KMS-11 (cell line): ENCODE results near the gene FOXF1.
A peak's percentile ranks its signal among the peaks of the same experiment; 100 is the strongest.

Experiments used
- H2AFZ ChIP-seq: fragments of 200-600 bp; sonication (generic); 2 replicates; pipeline ENCODE4 v1.6.1; 2016; ENCODE audit warnings: antibody characterized with exemption, mixed run types, low read depth
- H3K27ac ChIP-seq: fragments of 200-600 bp; sonication (generic); 2 replicates; pipeline ENCODE4 v1.6.1; 2016; ENCODE audit warnings: mild to moderate bottlenecking, mixed run types
- H3K27me3 ChIP-seq: fragments of 200-600 bp; sonication (generic); 2 replicates; pipeline ENCODE4 v1.6.1; 2017; ENCODE audit warnings: mild to moderate bottlenecking, low read depth, mixed run types, moderate library complexity; ENCODE audit not compliant: insufficient read depth
- H3K36me3 ChIP-seq: fragments of 200-600 bp; sonication (generic); 2 replicates; pipeline ENCODE4 v1.6.1; 2017; ENCODE audit warnings: mild to moderate bottlenecking, mixed run types; ENCODE audit not compliant: insufficient read depth
- H3K4me1 ChIP-seq: fragments of 200-600 bp; sonication (generic); 2 replicates; pipeline ENCODE4 v1.6.1; 2016; ENCODE audit warnings: mild to moderate bottlenecking, low read depth, mixed run types; ENCODE audit not compliant: poor library complexity, severe bottlenecking
- H3K4me2 ChIP-seq: fragments of 200-600 bp; sonication (generic); 2 replicates; pipeline ENCODE4 v1.7.0; 2016; ENCODE audit warnings: mild to moderate bottlenecking, mixed run types
- H3K4me3 ChIP-seq: fragments of 200-600 bp; sonication (generic); IDR thresholded peaks from 2 replicates; pipeline ENCODE4 v1.6.1; 2017; ENCODE audit warnings: low read depth, low read length, mixed read lengths; ENCODE audit not compliant: insufficient read depth
- H3K79me2 ChIP-seq: fragments of 200-600 bp; sonication (generic); 2 replicates; pipeline ENCODE4 v1.6.1; 2016; ENCODE audit warnings: low read depth, mixed run types; ENCODE audit not compliant: insufficient read depth
- H3K9ac ChIP-seq: fragments of 200-600 bp; sonication (generic); 2 replicates; pipeline ENCODE4 v1.6.1; 2016; ENCODE audit warnings: mild to moderate bottlenecking, mixed run types
- H4K20me1 ChIP-seq: fragments of 200-600 bp; sonication (generic); 2 replicates; pipeline ENCODE4 v1.6.1; 2016; ENCODE audit warnings: mild to moderate bottlenecking, mixed run types; ENCODE audit not compliant: insufficient read depth
- CTCF ChIP-seq: fragments of 200-600 bp; sonication (generic); conservative IDR thresholded peaks from 2 replicates; pipeline ENCODE4 v1.6.1; 2017; ENCODE audit warnings: low read depth, mild to moderate bottlenecking, antibody characterized with exemption, low read length, moderate library complexity, mixed read lengths

FOXF1 gene

GRCh38 chr16:86517033-86517432 is 6.7 kb downstream of the FOXF1 start:
- Histone ChIP-seq H3K9ac (no peak overlapping the region), H3K27ac (no peak overlapping the region), H3K4me3 (no peak overlapping the region), H3K79me2 (no peaks in the 10 kb centered on the region), H3K4me2 (no peak overlapping the region), H3K27me3 (peaks cover 66% of the 10 kb centered on the region; the same call in 1 of the 2 replicates), H2AFZ (no peak overlapping the region), H3K4me1 (no peaks in the 10 kb centered on the region), H3K36me3 (no peaks in the 10 kb centered on the region), H4K20me1 (no peaks in the 10 kb centered on the region)
- TF ChIP-seq CTCF: no peak

- H3K27me3 ChIP-seq: peaks cover 65% of the 10 kb centered on the region; the same call in 1 of the 2 replicates
- no peak overlapping the region for H2AFZ ChIP-seq
- no peak overlapping the region for H3K9ac ChIP-seq
- no peak overlapping the region for H3K4me3 ChIP-seq
- H4K20me1 ChIP-seq: no peaks in the 10 kb centered on the region
- no peak overlapping the region for H3K27ac ChIP-seq
- peak; percentile 31; the same call in 1 of the 2 replicates for TF ChIP-seq CTCF
- no peaks in the 10 kb centered on the region for H3K79me2 ChIP-seq
- H3K4me2 ChIP-seq: no peak overlapping the region
- H3K36me3 ChIP-seq: no peaks in the 10 kb centered on the region
- no peaks in the 10 kb centered on the region for H3K4me1 ChIP-seq
Observed at GRCh38 chr16:86517652-86518258, 7.4 kb downstream of the FOXF1 start.

- Histone ChIP-seq H3K4me3 (no peak overlapping the region), H3K27ac (no peak overlapping the region), H3K79me2 (no peaks in the 10 kb centered on the region), H3K4me1 (no peaks in the 10 kb centered on the region), H3K9ac (no peak overlapping the region), H3K27me3 (peaks cover 58% of the 10 kb centered on the region; the same call in 1 of the 2 replicates), H3K36me3 (no peaks in the 10 kb centered on the region), H2AFZ (no peak overlapping the region), H3K4me2 (no peak overlapping the region), H4K20me1 (no peaks in the 10 kb centered on the region)
- TF ChIP-seq CTCF: no peak
Observed at GRCh38 chr16:86519007-86519648, 8.8 kb downstream of the FOXF1 start.

- Histone ChIP-seq H3K4me3 (no peak overlapping the region), H4K20me1 (no peaks in the 10 kb centered on the region)
Observed at GRCh38 chr16:86519649-86520316, 9.5 kb downstream of the FOXF1 start.

More at GRCh38 chr16:86519649-86520316, 9.5 kb downstream of the FOXF1 start:
- no peak overlapping the region for H2AFZ ChIP-seq
- H3K4me1 ChIP-seq: no peaks in the 10 kb centered on the region
- H3K4me2 ChIP-seq: peak overlapping the region; percentile 31; the same call in 1 of the 2 replicates
- H3K79me2 ChIP-seq: no peaks in the 10 kb centered on the region
- no peak overlapping the region for H3K9ac ChIP-seq
- TF ChIP-seq CTCF: peak; percentile 90
- no peaks in the 10 kb centered on the region for H3K36me3 ChIP-seq
- no peak overlapping the region for H3K27ac ChIP-seq
- peaks cover 52% of the 10 kb centered on the region; the same call in 1 of the 2 replicates for H3K27me3 ChIP-seq
